ENCODE data around the gene MYL4.
"Not testable (repeated sequence)": the region's sequence is repeated elsewhere in the genome, so short reads cannot be mapped to it uniquely, and the experiment has no call there.

The MYL4 gene

GRCh38 chr17:47221154-47221553 is 12.0 kb downstream of the MYL4 start:
- peak; percentile 45 for DNase-seq (ENCODE audit: low spot score)

- no peak for DNase-seq (ENCODE audit: low spot score)
Observed at GRCh38 chr17:47222047-47222446, 12.9 kb downstream of the MYL4 start.

GRCh38 chr17:47223007-47223406 is 13.9 kb downstream of the MYL4 start:
- DNase-seq (ENCODE audit: low spot score): no peak

GRCh38 chr17:47223460-47223859 is 14.3 kb downstream of the MYL4 start:
- no peak for DNase-seq (ENCODE audit: low spot score)

- DNase-seq (ENCODE audit: low spot score): not testable (repeated sequence)
Observed at GRCh38 chr17:47224077-47224476, 14.9 kb downstream of the MYL4 start.

- no peak for DNase-seq (ENCODE audit: low spot score)
Observed at GRCh38 chr17:47224966-47225365, 15.8 kb downstream of the MYL4 start.

- DNase-seq (ENCODE audit: low spot score): no peak
Observed at GRCh38 chr17:47225436-47225858, 16.3 kb downstream of the MYL4 start.

GRCh38 chr17:47225911-47226688 is 17.0 kb downstream of the MYL4 start:
- DNase-seq (ENCODE audit: low spot score): no peak

GRCh38 chr17:47227862-47228261 is 18.7 kb downstream of the MYL4 start:
- DNase-seq (ENCODE audit: low spot score): no peak

GRCh38 chr17:47229535-47230443 is 20.6 kb downstream of the MYL4 start:
- peak; percentile 86 for DNase-seq (ENCODE audit: low spot score)

GRCh38 chr17:47230864-47231263 is 21.7 kb downstream of the MYL4 start:
- no peak for DNase-seq (ENCODE audit: low spot score)

GRCh38 chr17:47231334-47231733 is 22.2 kb downstream of the MYL4 start:
- no peak for DNase-seq (ENCODE audit: low spot score)

- DNase-seq (ENCODE audit: low spot score): no peak
Observed at GRCh38 chr17:47231866-47232265, 22.7 kb downstream of the MYL4 start.

GRCh38 chr17:47232465-47232864 is 23.3 kb downstream of the MYL4 start:
- DNase-seq (ENCODE audit: low spot score): no peak

GRCh38 chr17:47235506-47235905 is 26.4 kb downstream of the MYL4 start:
- DNase-seq (ENCODE audit: low spot score): no peak

- no peak for DNase-seq (ENCODE audit: low spot score)
Observed at GRCh38 chr17:47235923-47236322, 26.8 kb downstream of the MYL4 start.

- DNase-seq (ENCODE audit: low spot score): no peak
Observed at GRCh38 chr17:47237841-47238240, 28.7 kb downstream of the MYL4 start.

- no peak for DNase-seq (ENCODE audit: low spot score)
Observed at GRCh38 chr17:47238321-47239010, 29.3 kb downstream of the MYL4 start.

- DNase-seq (ENCODE audit: low spot score): no peak
Observed at GRCh38 chr17:47239619-47239966, 30.4 kb downstream of the MYL4 start.

- peak; percentile 71 for DNase-seq (ENCODE audit: low spot score)
Observed at GRCh38 chr17:47239967-47240651, 31.0 kb downstream of the MYL4 start.

GRCh38 chr17:47240806-47241205 is 31.7 kb downstream of the MYL4 start:
- no peak for DNase-seq (ENCODE audit: low spot score)

GRCh38 chr17:47242648-47243047 is 33.5 kb downstream of the MYL4 start:
- no peak for DNase-seq (ENCODE audit: low spot score)

Data from left forelimb (tissue), 1 donor.